Neural crest cell (in vitro differentiated cells): ENCODE measurements around the gene THSD7A. TPM values are rescaled to one million over a fixed set of nuclear protein-coding genes. Genes with fewer than 3 reads are reported as not detected.

ENCODE experiments used
- DNase-seq: peaks from one replicate; pipeline ENCODE4 v3.0.0; 2021; ENCODE audit warnings: low read depth, mixed read lengths, low spot score
- H3K27ac Mint-ChIP-seq: one replicate; pipeline ENCODE4 v1.8.0; 2021; ENCODE audit warnings: mild to moderate bottlenecking, mixed read lengths; ENCODE audit not compliant: unreplicated experiment
- H3K27me3 Mint-ChIP-seq: 2 replicates; pipeline ENCODE4 v1.8.0; 2021; ENCODE audit warnings: low read depth, mild to moderate bottlenecking, mixed read lengths
- H3K36me3 Mint-ChIP-seq: 2 replicates; pipeline ENCODE4 v1.8.0; 2021; ENCODE audit warnings: low read depth, mild to moderate bottlenecking, mixed read lengths
- H3K4me1 Mint-ChIP-seq: 2 replicates; pipeline ENCODE4 v1.8.0; 2021; ENCODE audit warnings: mixed read lengths
- H3K4me3 Mint-ChIP-seq: one replicate; pipeline ENCODE4 v1.8.0; 2021; ENCODE audit warnings: mild to moderate bottlenecking, mixed read lengths
- H3K9me3 Mint-ChIP-seq: 2 replicates; pipeline ENCODE4 v1.8.0; 2021; ENCODE audit warnings: mixed read lengths
- CTCF ChIP-seq: fragments of 200-600 bp; sonication (generic); conservative IDR thresholded peaks from 2 replicates; pipeline ENCODE4 v1.5.0; 2021; ENCODE audit warnings: antibody characterized with exemption, mild to moderate bottlenecking
- total RNA-seq: library from RNA; stranded (reverse); gene quantifications from 2 replicates; pipeline ENCODE4 v1.2.1, GENCODE V29; 2021

The THSD7A gene
- total RNA-seq, 1 donor from 2014 or later: 4.8 TPM

GRCh38 chr7:11486271-11486670 lies 345.7 kb downstream of the THSD7A start:
- H3K27me3 Mint-ChIP-seq: no peaks in the 10 kb centered on the region
- H3K4me1 Mint-ChIP-seq: no peaks in the 10 kb centered on the region
- no peaks in the 10 kb centered on the region for H3K9me3 Mint-ChIP-seq
- TF ChIP-seq CTCF: no peak
- H3K27ac Mint-ChIP-seq: no peak overlapping the region
- no peak for DNase-seq
- no peak overlapping the region for H3K4me3 Mint-ChIP-seq
- H3K36me3 Mint-ChIP-seq: no peaks in the 10 kb centered on the region

GRCh38 chr7:11485636-11486035 lies 346.4 kb downstream of the THSD7A start:
- H3K4me1 Mint-ChIP-seq: no peaks in the 10 kb centered on the region
- no peaks in the 10 kb centered on the region for H3K27me3 Mint-ChIP-seq
- no peak for DNase-seq
- H3K4me3 Mint-ChIP-seq: no peak overlapping the region
- no peak for TF ChIP-seq CTCF
- no peaks in the 10 kb centered on the region for H3K9me3 Mint-ChIP-seq
- no peaks in the 10 kb centered on the region for H3K36me3 Mint-ChIP-seq
- H3K27ac Mint-ChIP-seq: no peak overlapping the region

GRCh38 chr7:11480143-11480542 lies 351.9 kb downstream of the THSD7A start:
- Mint-ChIP-seq H3K27ac (no peak overlapping the region), H3K4me1 (no peaks in the 10 kb centered on the region), H3K9me3 (no peaks in the 10 kb centered on the region), H3K36me3 (no peaks in the 10 kb centered on the region), H3K27me3 (no peaks in the 10 kb centered on the region), H3K4me3 (no peak overlapping the region)
- DNase-seq: no peak
- no peak for TF ChIP-seq CTCF

- DNase-seq: no peak
- Mint-ChIP-seq H3K4me1 (no peaks in the 10 kb centered on the region), H3K27me3 (no peaks in the 10 kb centered on the region), H3K4me3 (no peak overlapping the region), H3K9me3 (no peaks in the 10 kb centered on the region), H3K36me3 (no peaks in the 10 kb centered on the region), H3K27ac (no peak overlapping the region)
- TF ChIP-seq CTCF: no peak
Observed at GRCh38 chr7:11478882-11479281, 353.1 kb downstream of the THSD7A start.

- no peaks in the 10 kb centered on the region for H3K36me3 Mint-ChIP-seq
- no peak overlapping the region for H3K27ac Mint-ChIP-seq
- no peak for DNase-seq
- H3K4me3 Mint-ChIP-seq: no peak overlapping the region
- H3K9me3 Mint-ChIP-seq: no peaks in the 10 kb centered on the region
- H3K27me3 Mint-ChIP-seq: no peaks in the 10 kb centered on the region
- H3K4me1 Mint-ChIP-seq: no peaks in the 10 kb centered on the region
- TF ChIP-seq CTCF: no peak
Observed at GRCh38 chr7:11478426-11478825, 353.6 kb downstream of the THSD7A start.
